ENCODE data around the gene DENND1A.

DENND1A gene

DNA sequence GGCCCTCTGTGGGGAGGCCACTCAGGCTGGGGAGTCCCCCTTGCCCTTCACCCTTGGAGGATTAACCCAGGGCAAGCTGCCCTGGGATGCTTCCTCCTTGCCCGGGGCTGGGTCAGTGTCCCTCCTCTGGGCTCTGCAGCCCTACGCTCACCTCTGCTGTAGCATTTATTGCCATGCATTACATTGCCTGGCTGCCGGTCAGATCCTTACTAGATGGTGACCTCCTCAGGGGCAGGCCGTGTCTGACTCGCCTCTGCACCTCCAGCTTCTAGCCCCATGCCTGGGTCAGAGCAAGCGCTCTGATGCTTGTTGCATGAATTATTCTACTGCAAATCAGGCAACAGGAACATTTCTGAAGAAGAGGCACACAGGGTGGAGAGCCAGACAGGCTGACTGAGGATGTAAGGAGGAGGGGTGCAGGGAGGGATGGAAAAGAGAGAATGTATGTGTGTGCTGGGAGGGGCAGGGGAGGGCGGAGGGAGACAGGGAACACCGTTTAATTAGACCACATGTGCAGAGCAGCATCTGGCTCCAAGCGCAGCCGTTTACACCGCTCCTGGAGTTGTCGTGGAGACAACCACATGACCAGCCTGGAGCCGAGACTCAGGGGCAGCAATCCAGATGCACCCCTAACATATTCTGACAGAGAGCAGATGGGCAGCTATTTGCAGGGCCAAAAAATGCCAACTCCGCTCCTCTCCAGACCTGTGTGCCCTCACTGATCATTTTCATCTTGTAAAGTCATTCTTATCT is 456.9 kb downstream of the DENND1A start:
- H3K36me3 ChIP-seq (ENCODE audit: insufficient read depth, low read length): no peaks in the 10 kb centered on the region
- H3K4me1 ChIP-seq (ENCODE audit: insufficient read depth, low read length): peaks cover 9% of the 10 kb centered on the region
- no peaks in the 10 kb centered on the region for H3K9me3 ChIP-seq (ENCODE audit: control insufficient read depth, insufficient read depth, low read length)
- H3K9ac ChIP-seq (ENCODE audit: low read depth, low read length): no peak overlapping the region

DNA sequence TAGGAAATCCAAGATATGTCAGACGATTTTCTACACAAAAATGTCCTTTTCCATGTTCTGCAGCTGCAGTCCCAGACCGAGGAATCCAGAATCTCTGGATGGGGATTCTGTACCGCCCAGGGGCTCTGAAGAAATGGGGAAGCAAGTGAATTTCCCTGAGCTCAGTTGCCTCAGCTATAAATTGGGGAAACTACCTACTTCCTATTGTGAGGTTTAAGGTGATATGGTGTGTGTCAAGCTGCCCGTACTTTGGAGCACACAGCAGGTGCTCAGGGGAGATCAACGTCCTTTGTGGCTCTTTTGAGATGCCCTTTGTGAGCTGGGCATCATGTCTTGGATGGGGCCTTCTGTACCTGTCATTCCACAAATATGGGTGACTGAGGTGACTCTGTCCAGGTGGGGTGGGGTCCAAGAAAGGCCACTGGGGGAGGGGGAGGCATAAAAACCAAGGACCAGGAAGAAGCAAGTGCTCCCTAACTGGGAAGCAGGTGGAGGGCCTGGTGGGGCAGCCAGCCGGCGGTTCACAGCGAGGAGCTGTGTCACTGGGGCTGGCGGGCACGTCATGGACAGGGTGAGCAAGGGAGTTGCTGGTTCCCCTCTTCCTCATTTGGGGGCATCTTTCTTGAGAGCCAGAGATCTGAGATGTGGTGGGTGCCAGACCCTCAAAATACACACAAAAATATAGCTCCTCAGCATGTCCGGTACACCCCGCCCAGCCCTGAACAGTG is 457.9 kb downstream of the DENND1A start:
- no peaks in the 10 kb centered on the region for H3K9me3 ChIP-seq (ENCODE audit: control insufficient read depth, insufficient read depth, low read length)
- no peaks in the 10 kb centered on the region for H3K36me3 ChIP-seq (ENCODE audit: insufficient read depth, low read length)

DNA sequence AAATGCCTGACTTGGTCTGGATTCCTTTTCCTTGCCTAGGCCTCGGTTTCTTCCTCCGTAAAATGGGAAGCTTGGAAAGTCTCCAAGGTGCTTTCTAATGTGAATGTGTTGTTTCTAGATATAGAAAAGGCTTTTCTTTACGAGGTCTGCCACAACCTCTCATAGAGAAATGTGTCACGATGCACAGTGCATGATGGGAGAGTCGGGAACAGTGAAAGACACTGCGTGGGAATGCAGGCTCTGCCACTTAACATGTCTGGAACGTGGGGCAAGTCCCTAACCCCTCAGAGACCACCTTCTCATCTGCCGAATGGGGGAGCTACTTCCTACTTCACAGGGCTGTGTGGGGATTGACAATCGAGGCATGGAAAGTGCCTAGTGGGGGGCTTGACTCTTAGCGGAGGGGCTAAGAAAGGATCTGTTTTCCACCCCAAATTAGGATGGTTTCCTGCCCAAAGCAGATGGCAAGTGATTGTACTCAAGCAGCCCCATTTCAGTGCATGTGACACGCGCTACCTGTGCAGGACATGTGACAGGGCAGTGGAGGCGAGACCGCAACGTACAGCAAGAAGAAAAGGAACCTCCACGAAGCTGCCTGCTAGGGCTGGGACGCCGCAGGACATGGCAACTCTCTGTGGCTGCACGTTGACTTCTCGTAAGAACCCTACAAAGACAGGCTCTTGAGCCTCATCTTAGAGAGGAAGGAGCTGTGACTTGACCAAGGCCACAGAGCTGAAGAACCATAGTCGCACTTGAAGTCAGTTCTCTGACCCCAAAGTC is 458.7 kb downstream of the DENND1A start:
- Histone ChIP-seq H3K4me1 (ENCODE audit: insufficient read depth, low read length) (peaks cover 9% of the 10 kb centered on the region), H3K9ac (ENCODE audit: low read depth, low read length) (no peak overlapping the region), H3K9me3 (ENCODE audit: control insufficient read depth, insufficient read depth, low read length) (no peaks in the 10 kb centered on the region), H3K36me3 (ENCODE audit: insufficient read depth, low read length) (no peaks in the 10 kb centered on the region)

More for the DNA sequence above, 457.9 kb downstream of the DENND1A start:
- Histone ChIP-seq H3K4me1 (ENCODE audit: insufficient read depth, low read length) (peaks cover 9% of the 10 kb centered on the region), H3K9ac (ENCODE audit: low read depth, low read length) (no peak overlapping the region)

DNA sequence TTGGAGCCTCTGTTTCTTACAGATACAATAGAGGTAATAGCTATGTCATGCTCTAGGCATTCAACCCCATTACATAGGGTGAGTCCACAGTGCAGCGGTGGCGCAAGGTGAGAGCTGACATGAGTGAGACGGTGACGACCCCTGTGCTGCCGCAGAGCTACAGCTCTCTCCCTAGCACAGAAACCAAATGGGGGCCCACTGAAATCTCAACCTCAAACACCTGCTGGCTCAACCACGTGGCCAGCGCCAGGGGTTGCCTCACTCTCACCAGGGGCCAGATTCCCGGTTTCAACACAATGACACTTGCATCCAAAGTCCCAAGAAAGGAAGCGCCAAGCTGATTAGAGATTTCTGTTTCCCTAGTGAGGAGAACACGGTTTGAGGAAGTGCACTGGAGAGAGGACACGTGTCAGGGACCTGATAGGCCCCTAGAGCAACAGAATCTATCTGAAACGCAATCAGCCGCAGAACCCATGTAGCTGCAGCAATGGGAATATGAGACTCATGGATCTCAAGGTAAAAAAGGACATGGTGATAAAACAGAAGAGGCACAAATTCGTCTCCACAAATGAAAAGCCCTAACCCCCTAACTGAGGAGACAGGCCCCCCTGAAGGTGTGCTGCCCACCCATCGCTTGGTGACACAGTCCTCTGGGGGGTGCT is 459.7 kb downstream of the DENND1A start:
- Histone ChIP-seq H3K4me1 (ENCODE audit: insufficient read depth, low read length) (peaks cover 9% of the 10 kb centered on the region), H3K9ac (ENCODE audit: low read depth, low read length) (no peak overlapping the region), H3K36me3 (ENCODE audit: insufficient read depth, low read length) (no peaks in the 10 kb centered on the region), H3K9me3 (ENCODE audit: control insufficient read depth, insufficient read depth, low read length) (no peaks in the 10 kb centered on the region)

DNA sequence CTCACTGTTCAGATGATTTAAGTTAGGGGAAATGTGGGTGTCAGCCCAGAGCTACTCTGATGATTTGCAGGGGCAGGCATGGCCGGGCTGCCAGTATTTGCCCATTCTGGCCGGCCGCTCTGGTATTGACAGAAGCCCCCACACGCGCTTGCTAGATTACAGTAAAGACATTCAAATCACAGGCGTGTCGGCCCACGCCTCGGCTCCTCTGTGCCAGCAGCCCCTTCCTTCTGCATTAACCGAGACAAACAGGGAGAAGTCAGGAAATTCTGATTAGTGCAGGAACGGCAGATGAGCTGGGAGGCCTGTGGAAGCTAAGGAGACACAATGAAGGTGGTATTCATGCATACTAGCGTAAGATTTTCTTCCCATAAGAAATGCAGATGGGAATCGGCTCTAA is 460.6 kb downstream of the DENND1A start:
- Histone ChIP-seq H3K4me1 (ENCODE audit: insufficient read depth, low read length) (peaks cover 9% of the 10 kb centered on the region), H3K9ac (ENCODE audit: low read depth, low read length) (no peak overlapping the region), H3K36me3 (ENCODE audit: insufficient read depth, low read length) (no peaks in the 10 kb centered on the region)

DNA sequence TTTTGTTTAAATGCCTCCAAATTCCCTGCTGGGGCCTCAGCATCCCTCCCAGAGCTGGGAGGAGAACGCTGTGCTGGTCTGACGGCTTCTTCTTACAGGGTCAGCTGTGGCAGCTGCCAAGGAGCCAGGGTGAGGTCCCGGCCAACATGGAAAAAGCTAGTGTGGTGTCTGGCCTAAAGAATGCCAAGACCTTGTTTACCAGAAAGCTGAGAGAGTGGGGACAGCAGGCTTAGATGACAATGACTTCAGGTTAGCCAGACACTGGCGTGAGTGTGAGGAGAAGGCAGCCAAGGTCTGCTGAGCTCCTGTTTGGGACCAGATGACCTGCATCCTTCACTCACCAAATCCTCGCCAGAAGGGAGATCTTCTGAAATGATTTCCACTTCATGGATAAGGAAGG is 461.4 kb downstream of the DENND1A start:
- H3K9ac ChIP-seq (ENCODE audit: low read depth, low read length): no peak overlapping the region
- peaks cover 9% of the 10 kb centered on the region for H3K4me1 ChIP-seq (ENCODE audit: insufficient read depth, low read length)
- H3K36me3 ChIP-seq (ENCODE audit: insufficient read depth, low read length): no peaks in the 10 kb centered on the region
- no peaks in the 10 kb centered on the region for H3K9me3 ChIP-seq (ENCODE audit: control insufficient read depth, insufficient read depth, low read length)

More for the DNA sequence above, 460.6 kb downstream of the DENND1A start:
- no peaks in the 10 kb centered on the region for H3K9me3 ChIP-seq (ENCODE audit: control insufficient read depth, insufficient read depth, low read length)

DNA sequence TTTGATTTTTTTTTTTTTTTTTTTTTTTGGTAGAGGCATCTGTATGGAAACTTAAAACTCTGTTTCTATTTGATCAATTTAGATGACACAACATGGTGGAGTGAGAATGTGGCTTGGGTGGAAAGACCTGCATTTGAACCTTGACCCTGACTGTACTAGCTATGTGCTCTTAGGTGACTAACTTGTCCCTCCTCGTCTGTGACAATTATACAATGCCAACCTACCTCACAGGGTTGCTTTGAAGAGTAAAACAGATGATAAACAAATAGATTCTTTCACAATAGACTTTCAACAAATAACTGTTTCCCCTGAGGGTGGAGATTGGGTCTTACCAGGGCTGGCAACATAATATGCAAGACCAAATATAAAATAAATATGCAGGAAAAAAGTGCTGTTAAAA is 464.6 kb downstream of the DENND1A start:
- Histone ChIP-seq H3K4me1 (ENCODE audit: insufficient read depth, low read length) (peaks cover 5% of the 10 kb centered on the region), H3K36me3 (ENCODE audit: insufficient read depth, low read length) (no peaks in the 10 kb centered on the region), H3K9ac (ENCODE audit: low read depth, low read length) (no peak overlapping the region), H3K9me3 (ENCODE audit: control insufficient read depth, insufficient read depth, low read length) (no peaks in the 10 kb centered on the region)

DNA sequence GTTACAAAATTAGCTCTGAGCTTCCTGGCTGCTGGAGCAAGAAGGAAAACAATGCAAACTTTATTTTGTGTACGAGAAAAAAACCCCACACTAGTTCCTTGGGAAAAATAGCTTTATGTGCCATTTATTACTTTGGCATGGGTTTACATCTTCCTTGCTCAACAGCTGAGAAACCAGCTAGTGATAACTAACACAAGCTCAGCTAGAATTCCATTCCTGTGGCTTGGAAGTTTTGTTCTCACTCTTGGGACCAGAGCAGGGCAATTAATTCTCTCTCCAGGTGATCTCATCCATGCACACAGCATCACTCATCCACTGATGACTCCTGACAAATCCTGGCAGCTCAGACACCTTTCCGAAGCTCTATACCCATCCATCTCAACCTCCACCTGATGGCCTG is 469.8 kb downstream of the DENND1A start:
- no peaks in the 10 kb centered on the region for H3K4me1 ChIP-seq (ENCODE audit: insufficient read depth, low read length)
- no peak overlapping the region for H3K9ac ChIP-seq (ENCODE audit: low read depth, low read length)
- H3K36me3 ChIP-seq (ENCODE audit: insufficient read depth, low read length): no peaks in the 10 kb centered on the region
- H3K9me3 ChIP-seq (ENCODE audit: control insufficient read depth, insufficient read depth, low read length): no peaks in the 10 kb centered on the region

DNA sequence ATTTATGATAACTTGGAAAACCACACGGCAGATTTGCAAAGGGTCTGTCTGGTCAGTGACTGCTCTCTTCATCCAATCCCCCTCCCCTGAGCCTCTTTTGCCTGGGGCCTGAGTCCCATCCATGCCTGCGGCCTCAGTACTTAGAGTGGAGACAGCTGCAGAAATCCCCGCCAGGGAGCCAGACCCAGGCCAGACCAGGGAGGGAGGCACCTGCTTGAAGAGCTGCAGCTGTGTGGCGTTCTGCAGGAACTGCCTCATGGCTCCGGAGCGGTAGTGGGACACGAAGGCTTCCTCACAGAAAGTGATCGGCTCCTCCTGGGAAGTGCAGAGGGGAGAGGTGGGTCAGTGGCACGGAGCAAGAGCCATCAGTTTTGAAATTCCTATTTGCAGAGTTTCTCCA is 472.3 kb downstream of the DENND1A start:
- Histone ChIP-seq H3K9ac (ENCODE audit: low read depth, low read length) (no peak overlapping the region), H3K36me3 (ENCODE audit: insufficient read depth, low read length) (no peaks in the 10 kb centered on the region)

DNA sequence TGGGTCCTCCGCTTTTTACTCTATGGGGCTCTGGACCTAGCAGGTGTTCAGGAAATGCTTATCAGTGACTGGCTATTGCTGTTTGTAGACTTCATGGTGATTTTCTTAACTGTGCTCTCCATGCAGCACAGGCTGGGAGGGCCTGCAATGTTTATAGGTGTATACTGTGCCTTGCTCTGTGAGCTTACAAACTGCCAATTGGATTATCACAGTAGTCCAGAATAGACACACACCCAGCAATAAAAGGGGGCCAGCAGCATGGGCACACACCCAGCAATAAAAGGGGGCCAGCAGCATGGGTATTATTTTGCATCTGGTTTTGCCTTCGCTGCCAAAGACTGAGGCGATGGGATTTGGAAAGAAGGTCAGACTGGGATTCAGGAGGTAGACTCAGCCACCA is 473.9 kb downstream of the DENND1A start:
- Histone ChIP-seq H3K36me3 (ENCODE audit: insufficient read depth, low read length) (no peaks in the 10 kb centered on the region), H3K9ac (ENCODE audit: low read depth, low read length) (no peak overlapping the region), H3K4me1 (ENCODE audit: insufficient read depth, low read length) (0 out of 2 replicates have a peak, but pooled peaks cover 6% of the 10 kb centered on the region), H3K9me3 (ENCODE audit: control insufficient read depth, insufficient read depth, low read length) (no peaks in the 10 kb centered on the region)

More for the DNA sequence above, 472.3 kb downstream of the DENND1A start:
- Histone ChIP-seq H3K9me3 (ENCODE audit: control insufficient read depth, insufficient read depth, low read length) (no peaks in the 10 kb centered on the region), H3K4me1 (ENCODE audit: insufficient read depth, low read length) (0 out of 2 replicates have a peak, but pooled peaks cover 6% of the 10 kb centered on the region)

DNA sequence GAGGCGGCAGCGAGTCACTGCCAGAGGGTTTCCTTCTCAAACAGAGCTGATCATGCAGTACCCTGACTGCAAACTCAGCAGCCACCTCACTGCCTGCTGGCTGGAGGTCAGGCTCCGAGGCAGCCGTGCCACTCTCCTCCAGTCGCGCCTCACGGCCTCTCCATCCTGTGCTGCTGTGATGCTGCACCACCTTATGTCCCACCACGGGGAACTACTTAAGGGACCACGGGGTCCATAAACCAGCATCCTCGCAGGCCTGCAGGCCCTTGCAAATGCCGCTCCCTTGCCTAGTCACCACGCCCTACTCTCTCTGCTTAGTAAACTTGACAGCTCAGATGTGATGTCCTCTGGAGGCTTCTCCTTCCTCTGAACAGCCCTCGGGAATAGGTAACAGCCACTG is 474.7 kb downstream of the DENND1A start:
- Histone ChIP-seq H3K36me3 (ENCODE audit: insufficient read depth, low read length) (no peaks in the 10 kb centered on the region), H3K9ac (ENCODE audit: low read depth, low read length) (no peak overlapping the region), H3K9me3 (ENCODE audit: control insufficient read depth, insufficient read depth, low read length) (no peaks in the 10 kb centered on the region), H3K4me1 (ENCODE audit: insufficient read depth, low read length) (0 out of 2 replicates have a peak, but pooled peaks cover 6% of the 10 kb centered on the region)

DNA sequence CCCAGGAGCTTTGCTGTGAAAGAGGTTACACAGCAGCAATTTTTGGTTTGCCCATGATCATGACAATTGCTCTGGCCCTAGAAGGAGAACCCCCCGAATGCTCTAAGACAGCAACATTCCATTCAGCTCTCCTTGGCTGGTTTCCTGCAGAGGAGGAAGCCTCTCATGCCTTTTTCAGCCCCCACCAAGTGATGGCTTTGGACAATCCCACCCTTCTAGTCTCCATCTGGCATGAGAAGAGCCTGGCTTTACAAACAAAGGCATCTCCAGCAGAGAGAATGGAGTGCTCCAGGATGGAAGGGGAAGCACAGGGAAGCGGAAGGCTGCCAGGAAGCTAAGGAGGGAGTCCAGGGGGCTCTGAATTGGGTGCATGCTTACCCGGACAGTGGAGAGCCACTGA is 475.6 kb downstream of the DENND1A start:
- H3K9ac ChIP-seq (ENCODE audit: low read depth, low read length): no peak overlapping the region
- H3K36me3 ChIP-seq (ENCODE audit: insufficient read depth, low read length): no peaks in the 10 kb centered on the region
- 0 out of 2 replicates have a peak, but pooled peaks cover 6% of the 10 kb centered on the region for H3K4me1 ChIP-seq (ENCODE audit: insufficient read depth, low read length)
- no peaks in the 10 kb centered on the region for H3K9me3 ChIP-seq (ENCODE audit: control insufficient read depth, insufficient read depth, low read length)

DNA sequence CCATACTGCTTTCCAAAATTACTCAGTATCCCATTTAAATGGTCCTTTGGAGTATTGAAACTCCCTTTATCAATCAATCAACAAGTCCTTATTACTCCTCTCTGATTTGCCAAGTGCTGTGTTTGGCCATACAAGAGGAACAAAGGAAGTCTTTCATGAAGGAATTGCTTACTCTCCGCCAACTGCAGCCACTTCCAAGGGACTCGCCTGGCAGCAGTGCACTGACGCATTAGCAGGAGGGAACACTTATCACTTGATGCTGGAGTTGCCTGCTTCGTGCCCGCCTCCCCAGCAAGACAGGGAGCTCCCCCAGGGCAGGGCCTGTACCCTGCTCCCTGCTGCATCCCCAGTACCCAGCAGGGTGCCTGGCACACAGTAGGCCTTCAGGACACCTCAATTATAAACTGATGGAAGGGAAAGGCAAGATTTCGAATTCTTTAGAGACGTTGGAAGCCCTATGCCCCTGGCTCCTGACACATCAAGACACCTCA is 476.1 kb downstream of the DENND1A start:
- Histone ChIP-seq H3K9me3 (ENCODE audit: control insufficient read depth, insufficient read depth, low read length) (no peaks in the 10 kb centered on the region), H3K36me3 (ENCODE audit: insufficient read depth, low read length) (no peaks in the 10 kb centered on the region), H3K4me1 (ENCODE audit: insufficient read depth, low read length) (0 out of 2 replicates have a peak, but pooled peaks cover 6% of the 10 kb centered on the region), H3K9ac (ENCODE audit: low read depth, low read length) (no peak overlapping the region)
